Testis (tissue), 3 donors: ENCODE data around the gene RFX1. TPM values are rescaled to one million over a fixed set of nuclear protein-coding genes. Genes with fewer than 3 reads are reported as not detected.
"Not testable (repeated sequence)": the region's sequence is repeated elsewhere in the genome, so short reads cannot be mapped to it uniquely, and the experiment has no call there.

Experiments
- DNase-seq: peaks from one replicate; pipeline ENCODE4 v3.0.0-alpha.2; 2019
- H3K27ac ChIP-seq, 2 donors: fragments of 200-600 bp; sonication (generic); one replicate each; pipeline ENCODE4 v1.5.1; 2019
- H3K27me3 ChIP-seq: fragments of 200-600 bp; sonication (generic); one replicate; pipeline ENCODE4 v1.5.1; 2019
- H3K36me3 ChIP-seq: fragments of 200-600 bp; sonication (generic); one replicate; pipeline ENCODE4 v1.5.1; 2017; ENCODE audit warnings: low read depth; ENCODE audit errors: missing control alignments
- H3K4me1 ChIP-seq: fragments of 200-600 bp; sonication (generic); one replicate; pipeline ENCODE4 v1.5.1; 2019
- H3K4me3 ChIP-seq, 2 donors: fragments of 200-600 bp; sonication (generic); one replicate each; pipeline ENCODE4 v1.5.1; 2017 to 2019
- H3K9me3 ChIP-seq: fragments of 200-600 bp; sonication (generic); one replicate; pipeline ENCODE4 v1.5.1; 2017
- CTCF ChIP-seq, 3 experiments: fragments of 450-650 bp in 2 of 3; fragments of 200-600 bp in 1 of 3; sonication (generic) in 1 of 3; IDR thresholded peaks; one replicate each; pipeline ENCODE4 v1.5.1; 2016 to 2019; ENCODE audit warnings: antibody characterized with exemption in 3 of 3, mild to moderate bottlenecking in 2 of 3, moderate library complexity in 1 of 3
- POLR2A ChIP-seq: fragments of 450-650 bp; IDR thresholded peaks from one replicate; pipeline ENCODE4 v1.6.1; 2017; ENCODE audit warnings: antibody characterized with exemption, mild to moderate bottlenecking, moderate library complexity
- WGBS, 2 donors: methylation state at CpG; one replicate each; pipeline ENCODE4 v1.1.5; 2018; 5-methylcytosine and 5-hydroxymethylcytosine counted together
- intact Hi-C: fragments of 100-400 bp; cut with DNase I; formaldehyde crosslinking; loops from one replicate; pipeline ENCODE4 v1.15.1; 2023; ENCODE audit warnings: low total_unique reads
- polyA plus RNA-seq: library from polyadenylated mRNA; stranded (reverse); fragments of 350-450 nt; fragmentation: Illumina TruSeq; extraction: RNeasy Lipid Tissue Mini Kit (QIAGEN cat#74804); gene quantifications from one replicate; pipeline ENCODE4 v1.2.3, GENCODE V29; 2014; ENCODE audit warnings: low read depth, low replicate concordance; ENCODE audit not compliant: insufficient read depth
- total RNA-seq, 2 donors: library from RNA; depleted of rRNA; stranded (reverse); fragments of >200 nt; gene quantifications; one replicate each; pipeline ENCODE4 v1.2.3, GENCODE V29; 2016

Gene RFX1
- total and polyA plus RNA-seq, 3 donors from 2014 or later = 18.3 to 40.9 (median 24.2) TPM

DNA sequence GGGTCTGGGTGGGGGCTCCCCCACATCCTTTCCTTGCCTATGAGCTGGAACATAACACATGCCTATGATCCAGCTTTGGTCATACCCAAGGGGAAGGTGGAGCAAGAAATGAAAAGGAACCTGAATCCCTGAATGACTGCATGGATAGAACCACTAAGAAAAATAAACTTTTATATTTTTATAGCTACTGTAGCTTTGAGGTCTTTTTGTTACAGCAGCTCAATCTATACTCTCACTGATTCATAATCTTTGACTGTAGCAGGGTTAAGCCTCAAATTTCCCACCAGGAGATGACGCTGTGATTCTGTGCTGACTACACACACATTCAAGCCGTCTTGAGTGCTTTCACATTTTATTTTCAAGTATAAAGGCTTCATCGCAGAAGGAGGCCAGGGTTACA lies 46.9 kb upstream of the RFX1 start:
- H3K27ac ChIP-seq = no peak overlapping the region
- H3K27me3 ChIP-seq = no peaks in the 10 kb centered on the region
- peaks cover 3% of the 10 kb centered on the region for H3K4me1 ChIP-seq
- WGBS, 2 donors = 94 to 95% methylated on average over 3 of the region's 3 CpGs
- no peaks in the 10 kb centered on the region for H3K9me3 ChIP-seq
- no peak for TF ChIP-seq POLR2A
- no peak for TF ChIP-seq CTCF (IDR thresholded peaks at IDR 0.05)
- H3K4me3 ChIP-seq = no peak overlapping the region
- no peak for DNase-seq
- intact Hi-C loops = no loop called here
- H3K36me3 ChIP-seq = no peaks in the 10 kb centered on the region

- TF ChIP-seq POLR2A = no peak
- TF ChIP-seq CTCF (IDR thresholded peaks at IDR 0.05) = no peak
- no peak for DNase-seq
- H3K36me3 ChIP-seq = no peaks in the 10 kb centered on the region
- intact Hi-C loops = no loop called here
- no peaks in the 10 kb centered on the region for H3K27me3 ChIP-seq
- no peak overlapping the region for H3K4me3 ChIP-seq
- H3K9me3 ChIP-seq = no peaks in the 10 kb centered on the region
- WGBS, 2 donors = 88 to 91% methylated on average over 6 of the region's 6 CpGs
- no peak overlapping the region for H3K27ac ChIP-seq
- H3K4me1 ChIP-seq = no peaks in the 10 kb centered on the region
Observed at GRCh38 chr19:14052470-14052869, 46.4 kb upstream of the RFX1 start.

- Histone ChIP-seq H3K36me3 (no peaks in the 10 kb centered on the region), H3K27me3 (no peaks in the 10 kb centered on the region), H3K4me3 (no peak overlapping the region), H3K4me1 (no peaks in the 10 kb centered on the region), H3K27ac (no peak overlapping the region), H3K9me3 (no peaks in the 10 kb centered on the region)
- 88 to 90% methylated on average over 6 to 9 of the region's 9 CpGs for WGBS, 2 donors
- DNase-seq = no peak
- no peak for TF ChIP-seq POLR2A
- no peak for TF ChIP-seq CTCF (IDR thresholded peaks at IDR 0.05)
- intact Hi-C loops = no loop called here
Observed at GRCh38 chr19:14051980-14052379, 45.9 kb upstream of the RFX1 start.

- H3K4me3 ChIP-seq, H3K27ac ChIP-seq, H3K9me3 ChIP-seq, DNase-seq, intact Hi-C loops, H3K27me3 ChIP-seq, H3K36me3 ChIP-seq, H3K4me1 ChIP-seq: not testable (repeated sequence)
- 94% methylated on average over 11 of the region's 11 CpGs for WGBS, 2 donors
Observed at GRCh38 chr19:14050961-14051360, 44.8 kb upstream of the RFX1 start.

- no peaks in the 10 kb centered on the region for H3K9me3 ChIP-seq
- H3K4me3 ChIP-seq = no peak overlapping the region
- intact Hi-C loops = no loop called here
- H3K4me1 ChIP-seq = no peaks in the 10 kb centered on the region
- H3K27ac ChIP-seq = no peak overlapping the region
- 96% methylated on average over 3 to 4 of the region's 4 CpGs for WGBS, 2 donors
- H3K36me3 ChIP-seq = no peaks in the 10 kb centered on the region
- DNase-seq = no peak
- no peaks in the 10 kb centered on the region for H3K27me3 ChIP-seq
- TF ChIP-seq POLR2A = no peak
- no peak for TF ChIP-seq CTCF (IDR thresholded peaks at IDR 0.05)
Observed at GRCh38 chr19:14050512-14050911, 44.4 kb upstream of the RFX1 start.
